ENCODE measurements around the gene HOMER3.

Gene HOMER3

DNA sequence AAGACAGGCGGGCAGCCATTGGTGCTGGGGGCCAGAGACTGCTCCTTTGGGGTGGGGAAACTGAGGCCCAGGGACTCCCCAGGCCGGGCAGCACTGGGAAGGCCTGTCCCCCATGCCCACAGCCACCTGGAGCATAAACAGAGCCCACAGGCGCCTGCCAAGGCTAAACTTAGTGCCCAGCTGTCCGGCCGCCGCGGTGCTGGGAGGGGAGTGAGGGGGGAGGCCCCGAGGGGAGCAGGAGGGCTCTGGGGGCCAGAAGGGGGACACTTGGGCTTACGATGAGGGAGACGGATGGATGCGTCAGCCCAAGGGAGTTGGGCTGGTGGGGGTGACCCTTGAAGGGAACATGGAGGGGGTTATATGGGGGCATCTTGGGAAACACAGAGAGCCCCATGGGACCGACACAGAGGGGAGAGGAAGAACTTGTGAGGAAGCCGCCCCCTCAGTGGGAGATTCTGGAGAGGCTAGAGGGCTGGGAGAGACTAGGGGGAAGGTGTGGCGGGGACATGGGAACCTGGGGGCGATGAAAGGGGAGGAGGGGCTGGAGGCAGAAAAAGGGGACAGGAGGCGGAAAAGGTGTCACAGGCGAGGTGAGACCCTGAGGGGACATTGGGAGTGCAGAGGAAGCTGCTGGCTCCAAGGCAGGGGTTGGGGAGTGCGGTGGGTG is 47.3 kb downstream of the HOMER3 start:
- H3K36me3 ChIP-seq (replicated peaks; ENCODE audit: low read depth, low read length) = no peaks in the 10 kb centered on the region
- no peak overlapping the region for H3K4me2 ChIP-seq (ENCODE audit: low read length)
- H3K9ac ChIP-seq (ENCODE audit: low read length) = no peak overlapping the region
- no peak for TF ChIP-seq EZH2phosphoT487 (IDR thresholded peaks at IDR 0.05; ENCODE audit: low read depth)
- TF ChIP-seq, protein P1, sequence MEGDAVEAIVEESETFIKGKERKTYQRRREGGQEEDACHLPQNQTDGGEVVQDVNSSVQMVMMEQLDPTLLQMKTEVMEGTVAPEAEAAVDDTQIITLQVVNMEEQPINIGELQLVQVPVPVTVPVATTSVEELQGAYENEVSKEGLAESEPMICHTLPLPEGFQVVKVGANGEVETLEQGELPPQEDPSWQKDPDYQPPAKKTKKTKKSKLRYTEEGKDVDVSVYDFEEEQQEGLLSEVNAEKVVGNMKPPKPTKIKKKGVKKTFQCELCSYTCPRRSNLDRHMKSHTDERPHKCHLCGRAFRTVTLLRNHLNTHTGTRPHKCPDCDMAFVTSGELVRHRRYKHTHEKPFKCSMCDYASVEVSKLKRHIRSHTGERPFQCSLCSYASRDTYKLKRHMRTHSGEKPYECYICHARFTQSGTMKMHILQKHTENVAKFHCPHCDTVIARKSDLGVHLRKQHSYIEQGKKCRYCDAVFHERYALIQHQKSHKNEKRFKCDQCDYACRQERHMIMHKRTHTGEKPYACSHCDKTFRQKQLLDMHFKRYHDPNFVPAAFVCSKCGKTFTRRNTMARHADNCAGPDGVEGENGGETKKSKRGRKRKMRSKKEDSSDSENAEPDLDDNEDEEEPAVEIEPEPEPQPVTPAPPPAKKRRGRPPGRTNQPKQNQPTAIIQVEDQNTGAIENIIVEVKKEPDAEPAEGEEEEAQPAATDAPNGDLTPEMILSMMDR (IDR thresholded peaks at IDR 0.05; ENCODE audit: low read depth, low read length) = no peak
- no peaks in the 10 kb centered on the region for H3K4me1 ChIP-seq (ENCODE audit: low read length)
- H3K9me3 ChIP-seq (ENCODE audit: insufficient read depth, low read length) = no peaks in the 10 kb centered on the region
- no peak overlapping the region for H2AFZ ChIP-seq (ENCODE audit: low read depth, low read length)
- no peaks in the 10 kb centered on the region for H3K79me2 ChIP-seq (ENCODE audit: low read length)
- no peak overlapping the region for H3K4me3 ChIP-seq (ENCODE audit: low read length)
- H3K27ac ChIP-seq (ENCODE audit: low read length) = no peak overlapping the region
- no peaks in the 10 kb centered on the region for H4K20me1 ChIP-seq (ENCODE audit: insufficient read depth, low read length)
- no peaks in the 10 kb centered on the region for H3K27me3 ChIP-seq (ENCODE audit: low read depth, low read length)

DNA sequence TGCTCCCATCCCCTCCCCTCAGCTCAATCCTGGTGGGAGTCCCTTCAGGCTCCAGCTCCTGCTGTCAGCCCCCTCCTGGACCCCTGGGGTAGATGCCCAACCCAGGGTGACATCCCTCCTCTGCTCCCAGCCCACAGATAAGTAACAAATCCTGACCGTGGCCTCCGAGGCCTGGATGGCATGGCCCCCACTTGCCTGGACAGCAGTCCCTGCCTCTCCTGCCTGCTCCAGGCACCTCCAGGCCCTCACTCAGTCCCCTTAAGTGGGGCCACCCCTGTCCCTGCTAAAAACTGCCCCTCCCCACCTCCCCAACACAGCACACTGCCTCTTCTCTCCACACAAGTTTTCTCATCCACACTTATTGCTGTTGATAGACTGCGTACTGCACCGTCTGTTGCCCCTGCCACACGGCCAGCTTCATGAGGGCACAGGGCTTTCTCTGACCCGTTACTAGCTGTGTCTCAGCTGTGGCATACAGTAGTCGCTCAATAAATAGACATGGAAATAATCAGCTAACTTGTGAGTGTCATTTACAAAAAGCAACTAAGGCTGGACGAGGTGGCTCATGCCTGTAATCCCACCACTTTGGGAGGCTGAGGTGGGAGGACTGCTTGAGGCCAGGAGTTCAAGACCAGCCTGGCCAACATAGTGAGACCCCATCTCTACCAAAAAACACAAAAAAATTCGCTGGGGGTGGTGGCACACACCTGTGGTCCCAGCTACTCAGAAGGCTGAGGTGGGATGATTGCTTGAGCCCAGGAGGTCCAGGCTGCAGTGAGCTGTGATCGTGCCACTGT is 50.9 kb downstream of the HOMER3 start:
- TF ChIP-seq EZH2phosphoT487 (IDR thresholded peaks at IDR 0.05; ENCODE audit: low read depth) = no peak
- TF ChIP-seq, protein P1 (IDR thresholded peaks at IDR 0.05; ENCODE audit: low read depth, low read length) = no peak
- Histone ChIP-seq H3K4me1 (ENCODE audit: low read length) (no peaks in the 10 kb centered on the region), H3K4me3 (ENCODE audit: low read length) (no peak overlapping the region), H3K36me3 (replicated peaks; ENCODE audit: low read depth, low read length) (no peaks in the 10 kb centered on the region), H2AFZ (ENCODE audit: low read depth, low read length) (no peak overlapping the region), H3K9me3 (ENCODE audit: insufficient read depth, low read length) (no peaks in the 10 kb centered on the region; the same call in 1 of the 2 replicates), H3K27me3 (ENCODE audit: low read depth, low read length) (no peaks in the 10 kb centered on the region), H3K79me2 (ENCODE audit: low read length) (no peaks in the 10 kb centered on the region), H3K9ac (ENCODE audit: low read length) (no peak overlapping the region), H3K4me2 (ENCODE audit: low read length) (no peak overlapping the region), H4K20me1 (ENCODE audit: insufficient read depth, low read length) (no peaks in the 10 kb centered on the region), H3K27ac (ENCODE audit: low read length) (no peak overlapping the region)

DNA sequence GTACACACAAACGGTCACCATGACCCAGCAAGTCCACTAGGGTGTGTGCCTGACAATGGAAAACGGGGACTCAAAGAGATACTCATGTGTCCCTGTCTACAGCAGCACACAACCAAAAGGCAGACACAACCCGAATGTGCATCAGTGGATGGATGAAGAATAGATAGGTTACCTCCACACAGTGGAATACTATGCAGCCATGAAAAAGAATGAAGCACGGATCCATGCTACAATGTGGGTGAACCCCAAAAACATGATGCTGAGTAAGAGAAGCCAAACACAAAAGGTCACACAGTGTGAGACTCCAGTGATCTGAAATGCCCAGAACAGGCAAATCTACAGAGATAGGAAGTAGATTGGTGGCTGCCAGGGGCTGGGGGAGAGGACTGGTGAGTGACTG is 54.0 kb downstream of the HOMER3 start:
- no peak overlapping the region for H3K4me3 ChIP-seq (ENCODE audit: low read length)
- no peaks in the 10 kb centered on the region for H4K20me1 ChIP-seq (ENCODE audit: insufficient read depth, low read length)
- no peak for TF ChIP-seq EZH2phosphoT487 (IDR thresholded peaks at IDR 0.05; ENCODE audit: low read depth)
- TF ChIP-seq, protein P1 (IDR thresholded peaks at IDR 0.05; ENCODE audit: low read depth, low read length) = no peak
- no peaks in the 10 kb centered on the region for H3K4me1 ChIP-seq (ENCODE audit: low read length)
- H2AFZ ChIP-seq (ENCODE audit: low read depth, low read length) = no peak overlapping the region
- H3K9me3 ChIP-seq (ENCODE audit: insufficient read depth, low read length) = no peaks in the 10 kb centered on the region; the same call in 1 of the 2 replicates
- H3K27me3 ChIP-seq (ENCODE audit: low read depth, low read length) = no peaks in the 10 kb centered on the region
- no peak overlapping the region for H3K4me2 ChIP-seq (ENCODE audit: low read length)
- H3K27ac ChIP-seq (ENCODE audit: low read length) = no peak overlapping the region
- H3K36me3 ChIP-seq (replicated peaks; ENCODE audit: low read depth, low read length) = no peaks in the 10 kb centered on the region
- H3K79me2 ChIP-seq (ENCODE audit: low read length) = no peaks in the 10 kb centered on the region
- no peak overlapping the region for H3K9ac ChIP-seq (ENCODE audit: low read length)

DNA sequence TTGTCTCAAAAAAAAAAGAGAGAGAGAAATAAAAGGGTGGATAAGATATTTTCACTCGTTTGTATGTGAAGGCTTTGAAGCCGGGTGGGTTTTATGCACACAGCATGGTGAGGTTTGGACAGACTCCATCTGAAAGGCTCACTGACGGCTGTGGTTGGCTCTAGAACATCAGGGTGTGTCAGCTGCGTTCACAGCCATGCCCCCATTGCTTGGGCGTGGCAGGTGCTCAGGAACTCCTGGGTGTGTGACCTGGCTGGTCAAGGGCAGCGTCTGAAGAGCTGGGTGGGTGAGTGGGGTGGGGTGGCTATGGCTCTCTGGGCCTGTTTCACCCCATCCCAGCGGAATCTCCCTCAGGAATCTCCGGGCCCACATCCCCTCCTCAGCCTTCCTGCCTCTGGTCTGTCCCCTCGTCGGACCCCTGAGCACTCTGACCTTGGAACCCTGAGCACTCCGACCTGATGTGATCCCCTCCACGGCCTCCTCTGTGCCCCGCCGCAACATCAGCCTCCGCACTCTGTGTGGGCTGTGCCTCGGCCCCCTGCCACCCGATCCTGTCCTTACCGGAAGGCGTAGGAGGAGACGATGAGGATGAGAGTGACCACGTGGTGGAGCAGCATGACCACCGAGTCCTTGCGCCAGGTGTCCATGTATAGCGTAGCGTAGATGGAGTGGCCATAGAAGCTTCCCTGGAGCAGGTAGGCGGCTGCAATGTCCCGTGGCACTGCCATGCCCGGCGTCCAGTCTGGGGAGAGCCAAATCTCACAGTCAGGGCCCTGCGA is 57.3 kb downstream of the HOMER3 start:
- no peaks in the 10 kb centered on the region for H4K20me1 ChIP-seq (ENCODE audit: insufficient read depth, low read length)
- no peak overlapping the region for H3K4me3 ChIP-seq (ENCODE audit: low read length)
- H3K27me3 ChIP-seq (ENCODE audit: low read depth, low read length) = no peaks in the 10 kb centered on the region
- H2AFZ ChIP-seq (ENCODE audit: low read depth, low read length) = no peak overlapping the region
- H3K9me3 ChIP-seq (ENCODE audit: insufficient read depth, low read length) = no peaks in the 10 kb centered on the region; the same call in 1 of the 2 replicates
- no peaks in the 10 kb centered on the region for H3K79me2 ChIP-seq (ENCODE audit: low read length)
- H3K4me2 ChIP-seq (ENCODE audit: low read length) = no peak overlapping the region
- H3K9ac ChIP-seq (ENCODE audit: low read length) = no peak overlapping the region
- no peak overlapping the region for H3K27ac ChIP-seq (ENCODE audit: low read length)
- TF ChIP-seq EZH2phosphoT487 (IDR thresholded peaks at IDR 0.05; ENCODE audit: low read depth) = no peak
- TF ChIP-seq, protein P1 (IDR thresholded peaks at IDR 0.05; ENCODE audit: low read depth, low read length) = no peak
- no peaks in the 10 kb centered on the region for H3K4me1 ChIP-seq (ENCODE audit: low read length)
- no peaks in the 10 kb centered on the region for H3K36me3 ChIP-seq (replicated peaks; ENCODE audit: low read depth, low read length)

Measured in OCI-LY3 (cell line).